Measurements from ENCODE around the gene RIPK3. TPM values are rescaled to one million over a fixed set of nuclear protein-coding genes. Genes with fewer than 3 reads are reported as not detected.

The RIPK3 gene
- total and polyA plus RNA-seq, 2 experiments from 2014 or later = 0.32 to 1.5 TPM

GRCh38 chr14:24311837-24312615 lies 27.8 kb downstream of the RIPK3 start:
- H3K4me3 ChIP-seq = peak overlapping the region; percentile 51
- no peaks in the 10 kb centered on the region; the same call in none of the 2 replicates for H4K20me1 ChIP-seq (replicated peaks; ENCODE audit: insufficient read depth)
- Mint-ChIP-seq H3K9me3 (no peaks in the 10 kb centered on the region), H3K27me3 (ENCODE audit: insufficient read depth, low read depth, poor library complexity) (peaks cover 36% of the 10 kb centered on the region), H3K4me3 (peak overlapping the region; percentile 61), H3K4me1 (peaks cover 15% of the 10 kb centered on the region), H3K36me3 (ENCODE audit: low read depth) (peaks cover 22% of the 10 kb centered on the region), H3K27ac (no peak overlapping the region)
- no peaks in the 10 kb centered on the region for H3K9me2 ChIP-seq (ENCODE audit: insufficient read depth)
- peak overlapping the region; percentile 68; the same call in 1 of the 2 replicates for H3K4me2 ChIP-seq
- no peak overlapping the region for H2AFZ ChIP-seq
- TF ChIP-seq CTCF (conservative IDR thresholded peaks at IDR 0.05; ENCODE audit: low read depth in 2 of 2) (no peak), ZNF114 (CRISPR knock-in tag; IDR thresholded peaks at IDR 0.05) (no peak), EZH2phosphoT487 (IDR thresholded peaks at IDR 0.05; ENCODE audit: unreplicated experiment) (no peak), JUNB (IDR thresholded peaks at IDR 0.05; ENCODE audit: unreplicated experiment) (no peak), ZNF331 (CRISPR knock-in tag; IDR thresholded peaks at IDR 0.05; ENCODE audit: low read depth) (no peak), STAT1 (IDR thresholded peaks at IDR 0.05; ENCODE audit: unreplicated experiment) (no peak), CREB1 (CRISPR knock-in tag; IDR thresholded peaks at IDR 0.05; ENCODE audit: low read depth) (no peak), POLR2AphosphoS5 (IDR thresholded peaks at IDR 0.05; ENCODE audit: low read depth) (no peak), EZH2 (IDR thresholded peaks at IDR 0.05; ENCODE audit: low read depth, unreplicated experiment) (no peak), NANOG (IDR thresholded peaks at IDR 0.05; ENCODE audit: borderline replicate concordance) (no peak)
- TF ChIP-seq, protein P1, sequence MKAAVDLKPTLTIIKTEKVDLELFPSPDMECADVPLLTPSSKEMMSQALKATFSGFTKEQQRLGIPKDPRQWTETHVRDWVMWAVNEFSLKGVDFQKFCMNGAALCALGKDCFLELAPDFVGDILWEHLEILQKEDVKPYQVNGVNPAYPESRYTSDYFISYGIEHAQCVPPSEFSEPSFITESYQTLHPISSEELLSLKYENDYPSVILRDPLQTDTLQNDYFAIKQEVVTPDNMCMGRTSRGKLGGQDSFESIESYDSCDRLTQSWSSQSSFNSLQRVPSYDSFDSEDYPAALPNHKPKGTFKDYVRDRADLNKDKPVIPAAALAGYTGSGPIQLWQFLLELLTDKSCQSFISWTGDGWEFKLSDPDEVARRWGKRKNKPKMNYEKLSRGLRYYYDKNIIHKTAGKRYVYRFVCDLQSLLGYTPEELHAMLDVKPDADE (IDR thresholded peaks at IDR 0.05) = no peak
- TF ChIP-seq, protein P2, sequence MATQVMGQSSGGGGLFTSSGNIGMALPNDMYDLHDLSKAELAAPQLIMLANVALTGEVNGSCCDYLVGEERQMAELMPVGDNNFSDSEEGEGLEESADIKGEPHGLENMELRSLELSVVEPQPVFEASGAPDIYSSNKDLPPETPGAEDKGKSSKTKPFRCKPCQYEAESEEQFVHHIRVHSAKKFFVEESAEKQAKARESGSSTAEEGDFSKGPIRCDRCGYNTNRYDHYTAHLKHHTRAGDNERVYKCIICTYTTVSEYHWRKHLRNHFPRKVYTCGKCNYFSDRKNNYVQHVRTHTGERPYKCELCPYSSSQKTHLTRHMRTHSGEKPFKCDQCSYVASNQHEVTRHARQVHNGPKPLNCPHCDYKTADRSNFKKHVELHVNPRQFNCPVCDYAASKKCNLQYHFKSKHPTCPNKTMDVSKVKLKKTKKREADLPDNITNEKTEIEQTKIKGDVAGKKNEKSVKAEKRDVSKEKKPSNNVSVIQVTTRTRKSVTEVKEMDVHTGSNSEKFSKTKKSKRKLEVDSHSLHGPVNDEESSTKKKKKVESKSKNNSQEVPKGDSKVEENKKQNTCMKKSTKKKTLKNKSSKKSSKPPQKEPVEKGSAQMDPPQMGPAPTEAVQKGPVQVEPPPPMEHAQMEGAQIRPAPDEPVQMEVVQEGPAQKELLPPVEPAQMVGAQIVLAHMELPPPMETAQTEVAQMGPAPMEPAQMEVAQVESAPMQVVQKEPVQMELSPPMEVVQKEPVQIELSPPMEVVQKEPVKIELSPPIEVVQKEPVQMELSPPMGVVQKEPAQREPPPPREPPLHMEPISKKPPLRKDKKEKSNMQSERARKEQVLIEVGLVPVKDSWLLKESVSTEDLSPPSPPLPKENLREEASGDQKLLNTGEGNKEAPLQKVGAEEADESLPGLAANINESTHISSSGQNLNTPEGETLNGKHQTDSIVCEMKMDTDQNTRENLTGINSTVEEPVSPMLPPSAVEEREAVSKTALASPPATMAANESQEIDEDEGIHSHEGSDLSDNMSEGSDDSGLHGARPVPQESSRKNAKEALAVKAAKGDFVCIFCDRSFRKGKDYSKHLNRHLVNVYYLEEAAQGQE (IDR thresholded peaks at IDR 0.05; ENCODE audit: unreplicated experiment) = no peak
- TF ChIP-seq, protein P3, sequence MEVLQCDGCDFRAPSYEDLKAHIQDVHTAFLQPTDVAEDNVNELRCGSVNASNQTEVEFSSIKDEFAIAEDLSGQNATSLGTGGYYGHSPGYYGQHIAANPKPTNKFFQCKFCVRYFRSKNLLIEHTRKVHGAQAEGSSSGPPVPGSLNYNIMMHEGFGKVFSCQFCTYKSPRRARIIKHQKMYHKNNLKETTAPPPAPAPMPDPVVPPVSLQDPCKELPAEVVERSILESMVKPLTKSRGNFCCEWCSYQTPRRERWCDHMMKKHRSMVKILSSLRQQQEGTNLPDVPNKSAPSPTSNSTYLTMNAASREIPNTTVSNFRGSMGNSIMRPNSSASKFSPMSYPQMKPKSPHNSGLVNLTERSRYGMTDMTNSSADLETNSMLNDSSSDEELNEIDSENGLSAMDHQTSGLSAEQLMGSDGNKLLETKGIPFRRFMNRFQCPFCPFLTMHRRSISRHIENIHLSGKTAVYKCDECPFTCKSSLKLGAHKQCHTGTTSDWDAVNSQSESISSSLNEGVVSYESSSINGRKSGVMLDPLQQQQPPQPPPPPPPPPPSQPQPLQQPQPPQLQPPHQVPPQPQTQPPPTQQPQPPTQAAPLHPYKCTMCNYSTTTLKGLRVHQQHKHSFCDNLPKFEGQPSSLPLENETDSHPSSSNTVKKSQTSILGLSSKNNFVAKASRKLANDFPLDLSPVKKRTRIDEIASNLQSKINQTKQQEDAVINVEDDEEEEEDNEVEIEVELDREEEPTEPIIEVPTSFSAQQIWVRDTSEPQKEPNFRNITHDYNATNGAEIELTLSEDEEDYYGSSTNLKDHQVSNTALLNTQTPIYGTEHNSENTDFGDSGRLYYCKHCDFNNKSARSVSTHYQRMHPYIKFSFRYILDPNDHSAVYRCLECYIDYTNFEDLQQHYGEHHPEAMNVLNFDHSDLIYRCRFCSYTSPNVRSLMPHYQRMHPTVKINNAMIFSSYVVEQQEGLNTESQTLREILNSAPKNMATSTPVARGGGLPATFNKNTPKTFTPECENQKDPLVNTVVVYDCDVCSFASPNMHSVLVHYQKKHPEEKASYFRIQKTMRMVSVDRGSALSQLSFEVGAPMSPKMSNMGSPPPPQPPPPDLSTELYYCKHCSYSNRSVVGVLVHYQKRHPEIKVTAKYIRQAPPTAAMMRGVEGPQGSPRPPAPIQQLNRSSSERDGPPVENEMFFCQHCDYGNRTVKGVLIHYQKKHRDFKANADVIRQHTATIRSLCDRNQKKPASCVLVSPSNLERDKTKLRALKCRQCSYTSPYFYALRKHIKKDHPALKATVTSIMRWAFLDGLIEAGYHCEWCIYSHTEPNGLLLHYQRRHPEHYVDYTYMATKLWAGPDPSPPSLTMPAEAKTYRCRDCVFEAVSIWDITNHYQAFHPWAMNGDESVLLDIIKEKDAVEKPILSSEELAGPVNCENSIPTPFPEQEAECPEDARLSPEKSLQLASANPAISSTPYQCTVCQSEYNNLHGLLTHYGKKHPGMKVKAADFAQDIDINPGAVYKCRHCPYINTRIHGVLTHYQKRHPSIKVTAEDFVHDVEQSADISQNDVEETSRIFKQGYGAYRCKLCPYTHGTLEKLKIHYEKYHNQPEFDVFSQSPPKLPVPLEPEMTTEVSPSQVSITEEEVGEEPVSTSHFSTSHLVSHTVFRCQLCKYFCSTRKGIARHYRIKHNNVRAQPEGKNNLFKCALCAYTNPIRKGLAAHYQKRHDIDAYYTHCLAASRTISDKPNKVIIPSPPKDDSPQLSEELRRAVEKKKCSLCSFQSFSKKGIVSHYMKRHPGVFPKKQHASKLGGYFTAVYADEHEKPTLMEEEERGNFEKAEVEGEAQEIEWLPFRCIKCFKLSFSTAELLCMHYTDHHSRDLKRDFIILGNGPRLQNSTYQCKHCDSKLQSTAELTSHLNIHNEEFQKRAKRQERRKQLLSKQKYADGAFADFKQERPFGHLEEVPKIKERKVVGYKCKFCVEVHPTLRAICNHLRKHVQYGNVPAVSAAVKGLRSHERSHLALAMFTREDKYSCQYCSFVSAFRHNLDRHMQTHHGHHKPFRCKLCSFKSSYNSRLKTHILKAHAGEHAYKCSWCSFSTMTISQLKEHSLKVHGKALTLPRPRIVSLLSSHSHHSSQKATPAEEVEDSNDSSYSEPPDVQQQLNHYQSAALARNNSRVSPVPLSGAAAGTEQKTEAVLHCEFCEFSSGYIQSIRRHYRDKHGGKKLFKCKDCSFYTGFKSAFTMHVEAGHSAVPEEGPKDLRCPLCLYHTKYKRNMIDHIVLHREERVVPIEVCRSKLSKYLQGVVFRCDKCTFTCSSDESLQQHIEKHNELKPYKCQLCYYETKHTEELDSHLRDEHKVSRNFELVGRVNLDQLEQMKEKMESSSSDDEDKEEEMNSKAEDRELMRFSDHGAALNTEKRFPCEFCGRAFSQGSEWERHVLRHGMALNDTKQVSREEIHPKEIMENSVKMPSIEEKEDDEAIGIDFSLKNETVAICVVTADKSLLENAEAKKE (CRISPR knock-in tag; IDR thresholded peaks at IDR 0.05) = no peak
- peaks cover 25% of the 10 kb centered on the region for H3K27me3 ChIP-seq (ENCODE audit: insufficient read depth)
- no peaks in the 10 kb centered on the region for H3K36me3 ChIP-seq (ENCODE audit: insufficient read depth)
- peaks cover 4% of the 10 kb centered on the region; the same call in 1 of the 2 replicates for H3K4me1 ChIP-seq (ENCODE audit: insufficient read depth)
- H3F3A ChIP-seq (replicated peaks; ENCODE audit: low read depth) = no peaks in the 10 kb centered on the region
- DNase-seq (ENCODE audit: low spot score) (no peak), ATAC-seq (no peak)
- no peak overlapping the region for H3K27ac ChIP-seq (ENCODE audit: low read depth)
- H3K79me2 ChIP-seq (replicated peaks; ENCODE audit: insufficient read depth) = no peaks in the 10 kb centered on the region
